Endodermal cell (in vitro differentiated cells): ENCODE data around the gene HES6. TPM values are rescaled to one million over a fixed set of nuclear protein-coding genes. Genes with fewer than 3 reads are reported as not detected.

Experiments used
- DNase-seq: peaks from one replicate; pipeline ENCODE4 v3.0.0-alpha.2; 2017
- H3K27ac ChIP-seq: 2 replicates; pipeline ENCODE4 v1.5.1; 2013; ENCODE audit warnings: mild to moderate bottlenecking, low read depth, low read length, moderate library complexity
- H3K27me3 ChIP-seq: 2 replicates; pipeline ENCODE4 v1.6.1; 2013; ENCODE audit warnings: mild to moderate bottlenecking, low read length, moderate library complexity; ENCODE audit not compliant: insufficient read depth, control insufficient read depth, poor library complexity, severe bottlenecking
- H3K36me3 ChIP-seq: 2 replicates; pipeline ENCODE4 v1.7.0; 2013; ENCODE audit warnings: mild to moderate bottlenecking, low read length, moderate library complexity; ENCODE audit not compliant: control insufficient read depth, insufficient read depth
- H3K4me1 ChIP-seq: one replicate; pipeline ENCODE4 v1.7.0; 2013; ENCODE audit warnings: low read length; ENCODE audit not compliant: control insufficient read depth, insufficient read depth
- H3K4me3 ChIP-seq: 2 replicates; pipeline ENCODE4 v1.5.1; 2013; ENCODE audit warnings: mild to moderate bottlenecking, low read length, moderate library complexity
- H3K9ac ChIP-seq: 2 replicates; pipeline ENCODE4 v1.6.1; 2013; ENCODE audit warnings: mild to moderate bottlenecking, low read length, moderate library complexity; ENCODE audit not compliant: poor library complexity, severe bottlenecking; ENCODE audit errors: extremely low read depth
- H3K9me3 ChIP-seq: 2 replicates; pipeline ENCODE4 v1.6.1; 2013; ENCODE audit warnings: mild to moderate bottlenecking, low read length, moderate library complexity; ENCODE audit not compliant: control insufficient read depth
- H3K27ac Mint-ChIP-seq: 2 replicates; pipeline ENCODE4 v1.8.0; 2020; ENCODE audit warnings: mixed read lengths
- H3K27me3 Mint-ChIP-seq: 2 replicates; pipeline ENCODE4 v1.8.0; 2021; ENCODE audit warnings: mild to moderate bottlenecking, mixed read lengths; ENCODE audit not compliant: insufficient read depth
- H3K36me3 Mint-ChIP-seq: 2 replicates; pipeline ENCODE4 v1.8.0; 2020; ENCODE audit warnings: low read depth, mixed read lengths
- H3K4me1 Mint-ChIP-seq: 2 replicates; pipeline ENCODE4 v1.8.0; 2020; ENCODE audit warnings: mixed read lengths
- H3K4me3 Mint-ChIP-seq: 2 replicates; pipeline ENCODE4 v1.8.0; 2020; ENCODE audit warnings: mild to moderate bottlenecking, moderate library complexity, mixed read lengths
- H3K9me3 Mint-ChIP-seq: 2 replicates; pipeline ENCODE4 v1.8.0; 2020; ENCODE audit warnings: mild to moderate bottlenecking, mixed read lengths
- WGBS, 2 experiments: methylation state at CpG; one replicate each; pipeline versions ENCODE4 v1.1.5 to v1.1.7; 2013; ENCODE audit warnings: missing lambda C conversion rate in 2 of 2, mixed read lengths in 1 of 2; ENCODE audit not compliant: insufficient coverage in 1 of 2, insufficient read length in 1 of 2; 5-methylcytosine and 5-hydroxymethylcytosine counted together
- total RNA-seq, 2 donors: library from RNA; stranded (reverse); fragmentation: NEBNext Ultra II Directional in 1 of 2; extraction: Animal tissue kit (Norgen Biotek cat#: 25700) in 1 of 2; gene quantifications; 2 replicates in 1 of 2; 3 replicates in 1 of 2; pipeline ENCODE4 v1.2.1, GENCODE V29; 2021
- TF ChIP-seq, protein P1 (sequence below): fragments of 200-600 bp; sonication (generic); conservative IDR thresholded peaks from 2 replicates; pipeline ENCODE4 v1.5.0; 2021; ENCODE audit warnings: antibody characterized with exemption, mild to moderate bottlenecking

The HES6 gene
- total RNA-seq, 2 donors from 2014 or later: 17.8 to 26.3 TPM

DNA sequence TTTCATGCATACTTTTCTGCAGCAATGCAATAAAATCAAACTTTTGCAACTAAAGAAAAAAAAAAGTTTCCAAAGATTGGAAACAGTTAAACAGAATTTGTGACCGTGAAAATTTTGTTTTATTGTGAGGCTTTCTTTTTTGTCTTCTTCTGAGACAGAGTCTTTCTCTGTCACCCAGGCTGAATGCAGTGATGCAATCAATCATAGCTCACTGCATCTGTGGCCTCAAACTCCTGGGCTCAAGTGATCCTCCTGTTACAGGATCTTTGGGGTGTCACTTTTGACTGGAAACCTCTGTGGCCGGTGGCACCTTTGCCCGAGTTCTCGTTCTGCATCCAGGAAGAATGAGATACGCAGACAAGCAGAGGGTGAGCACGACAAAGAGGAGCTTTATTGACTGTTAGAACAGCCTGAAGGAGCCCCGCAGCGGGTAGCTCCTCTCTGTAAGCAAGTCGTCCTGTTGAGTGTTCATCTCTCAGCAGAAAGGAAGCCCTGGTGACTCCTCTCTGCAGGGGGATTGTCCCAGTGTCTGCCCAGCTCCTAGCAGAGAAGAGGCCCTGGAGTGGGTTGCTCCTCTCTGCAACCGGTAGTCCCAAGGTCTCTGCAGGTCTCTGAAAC lies 19.5 kb downstream of the HES6 start:
- Histone ChIP-seq H3K9me3 (no peaks in the 10 kb centered on the region), H3K4me3 (no peak overlapping the region), H3K36me3 (no peaks in the 10 kb centered on the region), H3K27ac (no peak overlapping the region), H3K9ac (no peak overlapping the region), H3K4me1 (no peaks in the 10 kb centered on the region), H3K27me3 (no peaks in the 10 kb centered on the region)
- WGBS, 2 experiments: 73 to 85% methylated on average over 9 to 10 of the region's 10 CpGs
- Mint-ChIP-seq H3K27me3 (no peaks in the 10 kb centered on the region), H3K27ac (no peak overlapping the region), H3K4me3 (no peak overlapping the region), H3K36me3 (no peaks in the 10 kb centered on the region), H3K9me3 (peaks cover 1% of the 10 kb centered on the region), H3K4me1 (no peaks in the 10 kb centered on the region)
- TF ChIP-seq, protein P1, sequence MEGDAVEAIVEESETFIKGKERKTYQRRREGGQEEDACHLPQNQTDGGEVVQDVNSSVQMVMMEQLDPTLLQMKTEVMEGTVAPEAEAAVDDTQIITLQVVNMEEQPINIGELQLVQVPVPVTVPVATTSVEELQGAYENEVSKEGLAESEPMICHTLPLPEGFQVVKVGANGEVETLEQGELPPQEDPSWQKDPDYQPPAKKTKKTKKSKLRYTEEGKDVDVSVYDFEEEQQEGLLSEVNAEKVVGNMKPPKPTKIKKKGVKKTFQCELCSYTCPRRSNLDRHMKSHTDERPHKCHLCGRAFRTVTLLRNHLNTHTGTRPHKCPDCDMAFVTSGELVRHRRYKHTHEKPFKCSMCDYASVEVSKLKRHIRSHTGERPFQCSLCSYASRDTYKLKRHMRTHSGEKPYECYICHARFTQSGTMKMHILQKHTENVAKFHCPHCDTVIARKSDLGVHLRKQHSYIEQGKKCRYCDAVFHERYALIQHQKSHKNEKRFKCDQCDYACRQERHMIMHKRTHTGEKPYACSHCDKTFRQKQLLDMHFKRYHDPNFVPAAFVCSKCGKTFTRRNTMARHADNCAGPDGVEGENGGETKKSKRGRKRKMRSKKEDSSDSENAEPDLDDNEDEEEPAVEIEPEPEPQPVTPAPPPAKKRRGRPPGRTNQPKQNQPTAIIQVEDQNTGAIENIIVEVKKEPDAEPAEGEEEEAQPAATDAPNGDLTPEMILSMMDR: no peak
- DNase-seq: no peak

DNA sequence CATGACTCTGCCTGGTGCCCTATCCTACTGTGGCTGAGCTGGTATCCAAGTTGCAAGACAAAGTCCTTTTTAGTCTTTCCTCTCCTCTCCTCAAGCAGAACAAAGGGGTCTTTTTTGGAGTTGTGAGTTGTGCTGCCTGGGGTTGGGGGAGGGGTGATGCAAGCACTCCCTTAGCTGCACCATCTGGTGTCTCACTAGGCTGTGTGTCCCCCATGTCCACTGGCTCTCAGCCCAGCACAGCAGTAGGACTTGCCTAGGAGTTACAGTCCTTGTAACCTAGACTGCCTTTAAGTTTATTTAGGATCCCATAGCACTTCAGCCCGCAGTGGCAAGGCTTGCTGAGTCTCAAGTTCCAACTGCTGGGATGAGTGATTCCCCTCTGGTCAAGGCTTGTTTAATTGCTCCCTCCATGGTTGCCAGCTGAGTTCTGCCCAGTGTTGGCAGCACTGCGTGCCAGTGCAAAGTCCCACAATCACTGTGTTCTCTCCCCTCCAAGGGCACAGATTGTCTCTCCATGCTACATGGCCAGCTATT lies 23.1 kb downstream of the HES6 start:
- Histone ChIP-seq H3K36me3 (no peaks in the 10 kb centered on the region), H3K27ac (peak overlapping the region; percentile 47), H3K27me3 (peaks cover 5% of the 10 kb centered on the region), H3K9ac (no peak overlapping the region), H3K9me3 (no peaks in the 10 kb centered on the region), H3K4me3 (no peak overlapping the region), H3K4me1 (no peaks in the 10 kb centered on the region)
- H3K4me1 Mint-ChIP-seq: no peaks in the 10 kb centered on the region
- no peak overlapping the region for H3K4me3 Mint-ChIP-seq
- no peak overlapping the region for H3K27ac Mint-ChIP-seq
- TF ChIP-seq, protein P1: no peak
- DNase-seq: no peak
- peaks cover 1% of the 10 kb centered on the region for H3K9me3 Mint-ChIP-seq
- H3K36me3 Mint-ChIP-seq: no peaks in the 10 kb centered on the region
- WGBS, 2 experiments: 89 to 92% methylated on average over 2 of the region's 2 CpGs
- H3K27me3 Mint-ChIP-seq: peaks cover 22% of the 10 kb centered on the region

DNA sequence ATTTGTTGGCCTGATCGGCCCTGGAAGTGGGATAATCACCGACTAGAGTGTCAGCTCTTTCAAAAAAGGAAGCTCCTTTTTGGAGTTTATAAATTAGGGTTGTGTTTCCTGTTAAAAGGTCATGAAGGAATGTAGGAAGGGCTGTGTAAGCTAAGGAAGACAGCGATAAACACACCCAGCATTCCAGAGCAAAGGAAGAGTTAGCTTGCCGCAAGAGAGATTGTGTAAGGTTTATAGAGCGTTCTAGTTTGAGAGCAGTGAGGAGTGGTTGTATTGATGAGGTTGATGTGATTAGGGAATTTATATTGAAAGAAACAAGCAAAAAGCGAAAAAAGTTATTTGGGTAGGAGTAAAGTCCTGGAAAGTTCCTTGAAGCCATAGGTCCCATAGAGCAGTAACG lies 32.8 kb downstream of the HES6 start:
- Mint-ChIP-seq H3K27me3 (peaks cover 19% of the 10 kb centered on the region), H3K27ac (no peak overlapping the region), H3K9me3 (peaks cover 10% of the 10 kb centered on the region), H3K36me3 (no peaks in the 10 kb centered on the region), H3K4me3 (no peak overlapping the region), H3K4me1 (peaks cover 5% of the 10 kb centered on the region)
- no peak for DNase-seq
- TF ChIP-seq, protein P1: no peak
- WGBS, 2 experiments: 84 to 88% methylated on average over 7 of the region's 7 CpGs
- peaks cover 45% of the 10 kb centered on the region for H3K27me3 ChIP-seq
- no peaks in the 10 kb centered on the region for H3K36me3 ChIP-seq
- H3K4me1 ChIP-seq: no peaks in the 10 kb centered on the region
- peaks cover 14% of the 10 kb centered on the region for H3K9me3 ChIP-seq
- H3K9ac ChIP-seq: no peak overlapping the region
- no peak overlapping the region for H3K4me3 ChIP-seq
- no peak overlapping the region for H3K27ac ChIP-seq
